Thyroid gland (tissue), 4 donors: ENCODE results near the gene AGMAT. TPM values are rescaled to one million over a fixed set of nuclear protein-coding genes. Genes with fewer than 3 reads are reported as not detected.

ENCODE experiments used
- DNase-seq, 2 donors: peaks; one replicate each; pipeline ENCODE4 v3.0.0-alpha.2; 2019
- H3K27ac ChIP-seq, 3 donors: fragments of 200-600 bp; sonication (generic); 1 replicate in 2 of 3; 2 replicates in 1 of 3; pipeline ENCODE4 v1.5.1; 2016 to 2019; ENCODE audit warnings: mild to moderate bottlenecking in 1 of 3, moderate library complexity in 1 of 3
- H3K27me3 ChIP-seq: fragments of 200-600 bp; sonication (generic); one replicate; pipeline ENCODE4 v1.5.1; 2019
- H3K36me3 ChIP-seq, 2 donors: fragments of 200-600 bp; sonication (generic); one replicate each; pipeline ENCODE4 v1.5.1; 2016 to 2019
- H3K4me1 ChIP-seq, 2 donors: fragments of 200-600 bp; sonication (generic); one replicate each; pipeline ENCODE4 v1.5.1; 2017 to 2019
- H3K4me3 ChIP-seq, 3 donors: fragments of 200-600 bp; sonication (generic); replicated peaks in 1 of 3; 1 replicate in 2 of 3; 2 replicates in 1 of 3; pipeline ENCODE4 v1.5.1; 2016; ENCODE audit warnings: mild to moderate bottlenecking in 1 of 3
- H3K9me3 ChIP-seq: fragments of 200-600 bp; sonication (generic); one replicate; pipeline ENCODE4 v1.5.1; 2017
- POLR2A ChIP-seq, 2 donors: fragments of 450-650 bp; IDR thresholded peaks; one replicate each; pipeline ENCODE4 v1.6.1; 2017; ENCODE audit warnings: antibody characterized with exemption in 2 of 2, mild to moderate bottlenecking in 2 of 2, moderate library complexity in 1 of 2
- WGBS, 2 donors: methylation state at CpG; one replicate each; pipeline ENCODE4 v1.1.5; 2017; 5-methylcytosine and 5-hydroxymethylcytosine counted together
- intact Hi-C: fragments of 100-400 bp; cut with DNase I; formaldehyde crosslinking; loops from one replicate; pipeline ENCODE4 v1.15.1; 2023
- total RNA-seq, 4 donors: library from RNA; depleted of rRNA; stranded (reverse); fragments of >200 nt; gene quantifications; one replicate each; pipeline ENCODE4 v1.2.3, GENCODE V29; 2016
- TF ChIP-seq, protein P1 (sequence below), 6 experiments: fragments of 200-600 bp in 3 of 6; fragments of 450-650 bp in 3 of 6; sonication (generic) in 3 of 6; IDR thresholded peaks; one replicate each; pipeline ENCODE4 v1.5.1; 2016 to 2019; ENCODE audit warnings: antibody characterized with exemption in 6 of 6, mild to moderate bottlenecking in 2 of 6, inconsistent platforms in 1 of 6, moderate library complexity in 1 of 6

The AGMAT gene
- total RNA-seq, 4 donors from 2014 or later = 0.13 to 1.6 (median 0.49) TPM; not detected in 1

DNA sequence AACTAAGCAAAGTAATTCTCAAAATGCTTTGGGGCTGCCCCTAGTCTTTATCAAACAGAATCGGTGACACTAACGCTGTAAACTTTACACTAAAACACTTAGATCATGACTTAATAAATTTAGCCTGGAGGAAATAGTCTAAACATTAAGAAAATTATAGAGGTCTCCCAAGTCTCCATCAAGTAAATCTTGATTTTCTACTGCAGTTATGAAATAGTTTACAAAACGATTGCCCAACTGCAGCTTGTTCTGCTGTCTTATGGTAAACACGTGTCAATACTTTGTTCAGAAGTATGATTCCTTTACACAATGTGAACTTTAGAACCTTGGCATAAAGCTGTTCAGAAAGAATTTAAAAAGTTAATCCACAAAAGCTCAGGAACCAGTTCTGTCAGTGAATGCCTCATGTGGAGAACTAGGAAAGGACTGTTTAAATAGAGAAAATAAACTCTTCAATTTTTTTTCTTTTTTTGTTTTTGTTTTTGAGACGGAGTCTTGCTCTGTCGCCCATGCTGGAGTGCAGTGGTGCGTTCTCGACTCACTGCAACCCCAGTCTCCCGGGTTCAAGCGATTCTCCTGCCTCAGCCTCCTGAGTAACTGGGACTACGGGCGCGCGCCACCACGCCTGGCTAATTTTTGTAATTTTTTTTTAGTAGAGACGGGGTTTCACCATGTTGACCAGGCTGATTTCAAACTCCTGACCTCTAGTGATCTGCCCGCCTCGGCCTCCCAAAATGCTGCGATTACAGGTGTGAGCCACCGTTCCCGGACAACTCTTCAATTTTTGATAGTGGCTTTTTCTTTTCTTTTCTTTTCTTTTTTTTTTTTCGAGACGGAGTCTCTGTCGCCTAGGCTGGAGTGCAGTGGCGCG is 34.0 kb upstream of the AGMAT start:
- DNase-seq = no peak
- Histone ChIP-seq H3K4me1 (peaks cover 36 to 50% of the 10 kb centered on the region in 2 donors), H3K27ac (peak overlapping the region; percentile 55 to 92 (median 89)), H3K9me3 (no peaks in the 10 kb centered on the region), H3K4me3 (peak overlapping the region in 1 of 3 donors; percentile 91), H3K27me3 (no peaks in the 10 kb centered on the region), H3K36me3 (no peaks in the 10 kb centered on the region)
- intact Hi-C loops = no loop called here
- TF ChIP-seq, protein P1, sequence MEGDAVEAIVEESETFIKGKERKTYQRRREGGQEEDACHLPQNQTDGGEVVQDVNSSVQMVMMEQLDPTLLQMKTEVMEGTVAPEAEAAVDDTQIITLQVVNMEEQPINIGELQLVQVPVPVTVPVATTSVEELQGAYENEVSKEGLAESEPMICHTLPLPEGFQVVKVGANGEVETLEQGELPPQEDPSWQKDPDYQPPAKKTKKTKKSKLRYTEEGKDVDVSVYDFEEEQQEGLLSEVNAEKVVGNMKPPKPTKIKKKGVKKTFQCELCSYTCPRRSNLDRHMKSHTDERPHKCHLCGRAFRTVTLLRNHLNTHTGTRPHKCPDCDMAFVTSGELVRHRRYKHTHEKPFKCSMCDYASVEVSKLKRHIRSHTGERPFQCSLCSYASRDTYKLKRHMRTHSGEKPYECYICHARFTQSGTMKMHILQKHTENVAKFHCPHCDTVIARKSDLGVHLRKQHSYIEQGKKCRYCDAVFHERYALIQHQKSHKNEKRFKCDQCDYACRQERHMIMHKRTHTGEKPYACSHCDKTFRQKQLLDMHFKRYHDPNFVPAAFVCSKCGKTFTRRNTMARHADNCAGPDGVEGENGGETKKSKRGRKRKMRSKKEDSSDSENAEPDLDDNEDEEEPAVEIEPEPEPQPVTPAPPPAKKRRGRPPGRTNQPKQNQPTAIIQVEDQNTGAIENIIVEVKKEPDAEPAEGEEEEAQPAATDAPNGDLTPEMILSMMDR (IDR thresholded peaks at IDR 0.05) = no peak
- no peak for TF ChIP-seq POLR2A (IDR thresholded peaks at IDR 0.05)
- WGBS, 2 donors = 69 to 72% methylated on average over 26 of the region's 26 CpGs

- WGBS, 2 donors = 1 to 2% methylated on average over 8 of the region's 8 CpGs
- Histone ChIP-seq H3K36me3 (no peaks in the 10 kb centered on the region), H3K9me3 (no peaks in the 10 kb centered on the region), H3K27me3 (no peaks in the 10 kb centered on the region), H3K27ac (peak overlapping the region; percentile 55 to 92 (median 89)), H3K4me3 (peak overlapping the region; percentile 57 to 91 (median 73)), H3K4me1 (peaks cover 36 to 50% of the 10 kb centered on the region in 2 donors)
- intact Hi-C loops = no loop called here
- DNase-seq = no peak
- no peak for TF ChIP-seq POLR2A (IDR thresholded peaks at IDR 0.05)
- TF ChIP-seq, protein P1 (IDR thresholded peaks at IDR 0.05) = no peak
Observed at GRCh38 chr1:15618077-15618654, 33.3 kb upstream of the AGMAT start.

- Histone ChIP-seq H3K27me3 (no peaks in the 10 kb centered on the region), H3K27ac (peak within 1 kb of the TSS; percentile 56 to 92 (median 89)), H3K36me3 (no peaks in the 10 kb centered on the region), H3K9me3 (no peaks in the 10 kb centered on the region), H3K4me3 (peak within 1 kb of the TSS; percentile 57 to 91 (median 73)), H3K4me1 (peaks cover 36 to 50% of the 10 kb centered on the region in 2 donors)
- intact Hi-C loops = no loop called here
- 0 to 1% methylated on average over 32 to 45 of the region's 86 CpGs for WGBS, 2 donors
- peak; percentile 88 to 97 for TF ChIP-seq POLR2A (IDR thresholded peaks at IDR 0.05)
- TF ChIP-seq, protein P1 (IDR thresholded peaks at IDR 0.05) = no peak
- DNase-seq = peak; percentile 97 to 99
Observed at GRCh38 chr1:15617173-15618076, 32.6 kb upstream of the AGMAT start, which contains the start of gene DDI2. Gene DDI2 (plus strand): TSS chr1:15617458. CDS start chr1:15617671, 213 bp downstream.

DNA sequence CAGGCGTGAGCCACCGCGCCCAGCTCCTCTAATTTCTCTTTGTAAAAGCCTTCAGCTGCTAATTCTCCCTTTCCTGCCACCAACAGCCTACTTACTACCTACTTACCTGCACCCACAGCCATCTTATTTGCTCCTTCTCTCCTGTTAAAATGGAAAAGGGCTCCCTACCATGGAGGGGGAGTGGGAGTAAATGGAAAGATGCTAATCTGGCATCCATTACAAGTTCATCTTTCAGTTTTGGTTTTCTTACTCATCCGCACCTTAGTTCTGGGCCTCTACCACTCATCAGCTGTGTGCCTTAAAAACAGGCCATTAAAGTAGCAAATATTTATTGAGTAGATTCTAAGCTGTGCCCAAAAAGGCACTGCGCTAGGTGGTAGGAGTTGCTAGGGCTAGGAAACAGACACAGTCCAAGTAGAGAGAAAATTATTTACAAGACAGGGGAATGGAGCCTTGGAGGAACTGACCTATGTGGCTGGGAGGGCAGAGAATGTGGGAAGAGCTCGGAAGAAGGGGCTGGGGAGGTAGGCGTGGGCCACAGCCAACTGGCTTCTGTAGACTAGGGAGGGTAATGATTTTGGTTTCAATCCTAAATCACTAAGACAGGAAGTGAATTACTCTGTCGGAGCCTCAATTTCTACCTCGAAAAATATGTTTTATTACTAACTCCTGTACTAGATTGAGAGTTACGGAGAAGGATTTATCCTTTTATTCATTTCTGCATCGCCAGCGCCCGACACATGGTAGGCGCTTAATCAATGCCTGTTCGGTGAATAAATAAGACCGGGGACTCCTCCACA is 31.7 kb upstream of the AGMAT start:
- H3K4me3 ChIP-seq = peak overlapping the region in 2 of 3 donors; percentile 8 to 18
- H3K27me3 ChIP-seq = no peaks in the 10 kb centered on the region
- no peaks in the 10 kb centered on the region for H3K36me3 ChIP-seq
- H3K9me3 ChIP-seq = no peaks in the 10 kb centered on the region
- no peak for DNase-seq
- no peak for TF ChIP-seq POLR2A (IDR thresholded peaks at IDR 0.05)
- TF ChIP-seq, protein P1 (IDR thresholded peaks at IDR 0.05) = no peak
- H3K27ac ChIP-seq = peak overlapping the region; percentile 56 to 89 (median 75)
- intact Hi-C loops = no loop called here
- peaks cover 36 to 46% of the 10 kb centered on the region in 2 donors for H3K4me1 ChIP-seq
- 35 to 36% methylated on average over 16 of the region's 16 CpGs for WGBS, 2 donors
